Ascending aorta (tissue), 2 donors: ENCODE data around the gene YEATS2. TPM values are rescaled to one million over a fixed set of nuclear protein-coding genes. Genes with fewer than 3 reads are reported as not detected.

Experiments used
- DNase-seq, 2 donors: peaks; one replicate each; pipeline ENCODE4 v3.0.0-alpha.2; 2019; ENCODE audit warnings: low spot score in 2 of 2
- H3K27ac ChIP-seq, 2 donors: fragments of 200-600 bp; sonication (generic); one replicate each; pipeline ENCODE4 v1.5.1; 2016 to 2017; ENCODE audit warnings: mild to moderate bottlenecking in 1 of 2
- H3K27me3 ChIP-seq: fragments of 200-600 bp; sonication (generic); one replicate; pipeline ENCODE4 v1.5.1; 2017
- H3K36me3 ChIP-seq, 2 donors: fragments of 200-600 bp; sonication (generic); one replicate each; pipeline ENCODE4 v1.5.1; 2016
- H3K4me1 ChIP-seq, 2 donors: fragments of 200-600 bp; sonication (generic); one replicate each; pipeline ENCODE4 v1.5.1; 2016 to 2017; ENCODE audit warnings: mild to moderate bottlenecking in 1 of 2
- H3K4me3 ChIP-seq, 2 donors: fragments of 200-600 bp; sonication (generic); one replicate each; pipeline ENCODE4 v1.5.1; 2016 to 2017; ENCODE audit warnings: mild to moderate bottlenecking in 1 of 2
- H3K9me3 ChIP-seq, 2 donors: fragments of 200-600 bp; sonication (generic); one replicate each; pipeline ENCODE4 v1.5.1; 2016
- intact Hi-C: fragments of 100-400 bp; cut with DNase I; formaldehyde crosslinking; loops from one replicate; pipeline ENCODE4 v1.15.1; 2023
- total RNA-seq: library from RNA; depleted of rRNA; stranded (reverse); fragments of >200 nt; gene quantifications from one replicate; pipeline ENCODE4 v1.1.0, GENCODE V29; 2016
- TF ChIP-seq, protein P1 (sequence below), 3 experiments: fragments of 200-600 bp in 2 of 3; fragments of 450-650 bp in 1 of 3; sonication (generic) in 2 of 3; IDR thresholded peaks; one replicate each; pipeline ENCODE4 v1.5.1; 2016 to 2019; ENCODE audit warnings: antibody characterized with exemption in 3 of 3, mild to moderate bottlenecking in 1 of 3, moderate library complexity in 1 of 3

The YEATS2 gene
- 29.2 TPM for total RNA-seq

DNA sequence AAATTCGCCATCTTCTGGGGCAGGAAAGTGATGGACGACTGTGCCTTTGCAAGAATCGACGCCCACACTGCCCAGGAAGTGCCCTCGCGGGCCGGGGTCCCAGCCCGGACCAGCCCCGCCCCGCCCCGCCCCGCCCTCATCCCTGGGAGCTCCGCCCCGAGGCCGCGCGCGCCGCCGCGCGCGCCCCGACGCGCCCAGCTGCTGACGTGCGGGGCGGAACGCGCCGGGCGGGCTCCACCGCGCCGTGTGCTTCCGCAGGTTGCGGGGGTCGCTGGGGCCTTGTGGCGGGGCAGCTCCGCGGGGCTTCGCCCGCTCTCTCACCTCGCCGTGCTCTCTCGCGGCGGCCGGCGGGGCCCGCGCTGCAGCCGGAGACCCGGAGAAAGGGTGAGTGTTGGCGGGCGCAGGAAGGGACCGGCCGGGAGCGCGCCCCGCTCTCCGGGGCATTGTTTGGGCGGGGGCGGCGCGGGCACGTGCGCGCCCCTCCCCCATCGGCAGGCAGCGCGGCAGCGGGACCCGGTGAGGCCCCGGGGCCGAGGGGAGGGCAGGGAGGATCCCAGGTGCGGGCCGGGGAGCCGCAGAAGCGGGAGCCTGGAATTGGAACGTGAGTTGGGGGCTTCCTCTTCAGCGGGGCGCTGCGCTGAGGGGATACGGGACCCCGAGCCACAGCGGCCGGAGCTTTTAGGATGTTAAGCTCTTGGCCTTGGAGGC is at the start of gene YEATS2:
YEATS2 (plus strand) TSS at position 188 of the 708 bp plus-strand sequence. CDS start 17,366 bp downstream, outside the sequence.
- intact Hi-C loops: loop anchor here (1.0 to 5.0 kb wide), 2 partner anchors 61 to 600 kb away; partner anchors contain the start of gene MCCC1
- DNase-seq: peak in 1 of 2 donors; percentile 78

DNA sequence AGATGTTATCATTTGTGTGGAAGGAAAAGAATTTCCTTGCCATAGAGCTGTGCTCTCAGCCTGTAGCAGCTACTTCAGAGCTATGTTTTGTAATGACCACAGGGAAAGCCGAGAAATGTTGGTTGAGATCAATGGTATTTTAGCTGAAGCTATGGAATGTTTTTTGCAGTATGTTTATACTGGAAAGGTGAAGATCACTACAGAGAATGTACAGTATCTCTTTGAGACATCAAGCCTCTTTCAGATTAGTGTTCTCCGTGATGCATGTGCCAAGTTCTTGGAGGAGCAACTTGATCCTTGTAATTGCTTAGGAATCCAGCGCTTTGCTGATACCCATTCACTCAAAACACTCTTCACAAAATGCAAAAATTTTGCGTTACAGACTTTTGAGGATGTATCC is 47.0 kb upstream of the YEATS2 start:
- peaks cover 32 to 73% of the 10 kb centered on the region in 2 donors for H3K36me3 ChIP-seq
- peaks cover 10 to 31% of the 10 kb centered on the region in 2 donors for H3K9me3 ChIP-seq
- DNase-seq: no peak
- no peaks in the 10 kb centered on the region for H3K27me3 ChIP-seq
- no peak overlapping the region for H3K27ac ChIP-seq
- intact Hi-C loops: no loop called here
- H3K4me1 ChIP-seq: no peaks in the 10 kb centered on the region
- TF ChIP-seq, protein P1, sequence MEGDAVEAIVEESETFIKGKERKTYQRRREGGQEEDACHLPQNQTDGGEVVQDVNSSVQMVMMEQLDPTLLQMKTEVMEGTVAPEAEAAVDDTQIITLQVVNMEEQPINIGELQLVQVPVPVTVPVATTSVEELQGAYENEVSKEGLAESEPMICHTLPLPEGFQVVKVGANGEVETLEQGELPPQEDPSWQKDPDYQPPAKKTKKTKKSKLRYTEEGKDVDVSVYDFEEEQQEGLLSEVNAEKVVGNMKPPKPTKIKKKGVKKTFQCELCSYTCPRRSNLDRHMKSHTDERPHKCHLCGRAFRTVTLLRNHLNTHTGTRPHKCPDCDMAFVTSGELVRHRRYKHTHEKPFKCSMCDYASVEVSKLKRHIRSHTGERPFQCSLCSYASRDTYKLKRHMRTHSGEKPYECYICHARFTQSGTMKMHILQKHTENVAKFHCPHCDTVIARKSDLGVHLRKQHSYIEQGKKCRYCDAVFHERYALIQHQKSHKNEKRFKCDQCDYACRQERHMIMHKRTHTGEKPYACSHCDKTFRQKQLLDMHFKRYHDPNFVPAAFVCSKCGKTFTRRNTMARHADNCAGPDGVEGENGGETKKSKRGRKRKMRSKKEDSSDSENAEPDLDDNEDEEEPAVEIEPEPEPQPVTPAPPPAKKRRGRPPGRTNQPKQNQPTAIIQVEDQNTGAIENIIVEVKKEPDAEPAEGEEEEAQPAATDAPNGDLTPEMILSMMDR (IDR thresholded peaks at IDR 0.05): no peak
- no peak overlapping the region for H3K4me3 ChIP-seq

More for the DNA sequence above, at the start of gene YEATS2:
- peaks cover 0 to 9% of the 10 kb centered on the region in 2 donors for H3K36me3 ChIP-seq
- peak within 1 kb of the TSS; percentile 86 to 89 for H3K27ac ChIP-seq
- H3K4me3 ChIP-seq: peak within 1 kb of the TSS; percentile 71 to 88
- no peaks in the 10 kb centered on the region for H3K27me3 ChIP-seq
- H3K4me1 ChIP-seq: peaks cover 0 to 15% of the 10 kb centered on the region in 2 donors
- TF ChIP-seq, protein P1 (IDR thresholded peaks at IDR 0.05): no peak
- H3K9me3 ChIP-seq: no peaks in the 10 kb centered on the region

DNA sequence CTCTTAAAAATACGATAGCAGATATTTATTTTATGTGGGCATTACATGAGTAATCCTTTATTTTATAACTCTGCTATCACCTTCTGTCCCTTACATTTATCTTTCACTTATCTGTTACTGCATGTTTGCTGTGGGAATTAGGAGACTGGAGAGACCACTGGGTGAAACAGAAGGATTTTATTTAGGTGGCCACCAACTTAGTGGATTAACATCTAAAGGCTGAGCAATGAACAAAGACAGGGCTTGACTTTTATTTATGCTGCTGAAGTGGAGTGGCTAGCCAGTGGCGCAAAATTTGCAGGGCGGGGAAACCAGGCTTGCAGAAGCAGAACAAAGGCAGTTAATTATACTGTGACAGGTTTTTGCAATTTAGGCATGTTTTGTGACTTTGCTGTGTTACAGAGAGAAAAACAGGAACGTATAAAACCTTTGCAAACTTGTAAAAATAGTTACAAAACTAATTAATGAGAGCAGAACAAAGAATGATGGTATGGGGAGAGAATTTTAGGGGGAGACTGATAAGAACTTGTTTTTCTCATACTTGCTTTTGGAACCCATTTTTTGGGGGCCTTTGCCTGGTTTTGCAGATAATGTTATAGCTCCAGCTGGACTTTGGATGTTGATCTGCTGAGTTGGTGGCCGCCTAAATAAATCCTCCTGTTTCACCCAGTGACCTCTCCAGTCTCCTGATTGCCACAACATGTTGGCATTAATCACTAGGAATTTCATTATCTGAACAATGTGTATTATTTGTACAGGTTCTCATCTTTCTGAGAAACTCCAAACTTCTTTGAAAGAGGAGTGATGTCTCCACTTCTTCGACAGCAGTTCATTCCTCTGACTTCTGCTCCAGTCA is 44.2 kb upstream of the YEATS2 start:
- peaks cover 35 to 73% of the 10 kb centered on the region in 2 donors for H3K36me3 ChIP-seq

DNA sequence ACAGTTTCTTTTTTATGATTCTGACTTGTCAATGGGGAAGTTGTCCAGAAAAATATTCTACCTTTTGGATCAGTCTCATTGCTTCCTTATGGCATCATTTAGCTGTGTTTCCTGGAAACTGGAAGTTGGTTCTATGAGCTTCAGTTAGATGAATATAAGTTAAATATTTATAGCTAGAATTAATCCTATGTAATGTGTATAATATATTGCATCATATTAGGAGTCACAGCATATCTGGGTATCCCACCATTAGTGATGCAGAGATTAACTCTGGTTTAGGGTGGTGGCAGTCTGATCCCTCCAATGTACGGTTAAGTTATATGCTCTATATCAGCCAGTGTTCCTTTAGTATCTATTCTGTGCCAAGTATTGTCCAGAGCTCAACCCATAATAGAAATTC is 42.9 kb upstream of the YEATS2 start:
- H3K4me3 ChIP-seq: no peak overlapping the region
- no peaks in the 10 kb centered on the region for H3K27me3 ChIP-seq
- no peaks in the 10 kb centered on the region for H3K4me1 ChIP-seq
- H3K9me3 ChIP-seq: peaks cover 10 to 31% of the 10 kb centered on the region in 2 donors
- TF ChIP-seq, protein P1 (IDR thresholded peaks at IDR 0.05): no peak
- DNase-seq: no peak
- intact Hi-C loops: no loop called here
- H3K27ac ChIP-seq: no peak overlapping the region
- peaks cover 40 to 75% of the 10 kb centered on the region in 2 donors for H3K36me3 ChIP-seq

More for the DNA sequence above, 44.2 kb upstream of the YEATS2 start:
- Histone ChIP-seq H3K4me3 (no peak overlapping the region), H3K4me1 (no peaks in the 10 kb centered on the region), H3K9me3 (peaks cover 10 to 31% of the 10 kb centered on the region in 2 donors), H3K27ac (no peak overlapping the region), H3K27me3 (no peaks in the 10 kb centered on the region)
- intact Hi-C loops: no loop called here
- TF ChIP-seq, protein P1 (IDR thresholded peaks at IDR 0.05): no peak
- no peak for DNase-seq

DNA sequence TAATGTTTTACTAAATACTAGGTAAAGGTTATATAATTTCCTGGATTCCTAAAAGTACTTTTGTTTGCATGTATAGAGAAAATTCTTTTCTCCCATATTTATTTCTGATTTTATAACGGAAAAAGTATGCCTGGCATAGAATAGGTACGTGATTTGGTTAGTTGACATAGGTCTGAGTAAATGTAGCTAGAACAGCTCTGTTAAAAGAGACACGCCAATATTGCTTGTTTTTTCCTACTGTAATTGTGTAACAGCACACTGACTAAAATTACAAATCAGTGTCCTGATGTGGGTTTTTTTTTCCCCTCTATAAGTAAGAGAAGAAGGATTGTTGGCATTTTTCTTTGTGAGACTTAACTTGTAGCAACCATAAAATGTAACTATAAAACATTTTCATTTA is 35.5 kb upstream of the YEATS2 start:
- Histone ChIP-seq H3K27me3 (no peaks in the 10 kb centered on the region), H3K4me3 (no peak overlapping the region), H3K27ac (no peak overlapping the region), H3K4me1 (no peaks in the 10 kb centered on the region), H3K36me3 (peaks cover 20 to 63% of the 10 kb centered on the region in 2 donors), H3K9me3 (no peaks in the 10 kb centered on the region)
- TF ChIP-seq, protein P1 (IDR thresholded peaks at IDR 0.05): no peak
- DNase-seq: no peak
- intact Hi-C loops: no loop called here
